Esophagus muscularis mucosa (tissue), 4 donors: ENCODE results near the gene MLST8. TPM values are rescaled to one million over a fixed set of nuclear protein-coding genes. Genes with fewer than 3 reads are reported as not detected.

Source experiments
- DNase-seq: peaks from one replicate; pipeline ENCODE4 v3.0.0-alpha.2; 2017; ENCODE audit errors: extremely low spot score
- H3K27ac ChIP-seq, 4 donors: fragments of 200-600 bp; sonication (generic); replicated peaks in 1 of 4; 1 replicate in 3 of 4; 2 replicates in 1 of 4; pipeline ENCODE4 v1.5.1; 2016 to 2019; ENCODE audit warnings: mild to moderate bottlenecking in 1 of 4
- H3K27me3 ChIP-seq, 4 donors: fragments of 200-600 bp; sonication (generic); one replicate each; pipeline versions ENCODE4 v1.5.1 to v1.6.0; 2016 to 2019
- H3K36me3 ChIP-seq, 4 donors: fragments of 200-600 bp; sonication (generic); one replicate each; pipeline ENCODE4 v1.5.1; 2016 to 2019
- H3K4me1 ChIP-seq, 4 donors: fragments of 200-600 bp; sonication (generic); one replicate each; pipeline ENCODE4 v1.5.1; 2016 to 2019
- H3K4me3 ChIP-seq, 4 donors: fragments of 200-600 bp; sonication (generic); 1 replicate in 2 of 4; 2 replicates in 2 of 4; pipeline ENCODE4 v1.5.1; 2016 to 2019; ENCODE audit warnings: mild to moderate bottlenecking in 4 of 4, moderate library complexity in 1 of 4
- H3K9me3 ChIP-seq, 4 donors: fragments of 200-600 bp; sonication (generic); 1 replicate in 3 of 4; 2 replicates in 1 of 4; pipeline ENCODE4 v1.5.1; 2016 to 2019
- CTCF ChIP-seq, 3 experiments: fragments of 200-600 bp in 2 of 3; fragments of 450-650 bp in 1 of 3; sonication (generic) in 2 of 3; IDR thresholded peaks; one replicate each; pipeline ENCODE4 v1.5.1; 2017 to 2019; ENCODE audit warnings: antibody characterized with exemption in 3 of 3, mild to moderate bottlenecking in 2 of 3, moderate library complexity in 1 of 3
- EP300 ChIP-seq: sonication (generic); formaldehyde crosslinking; IDR thresholded peaks from one replicate; pipeline ENCODE4 v1.6.1; 2017; ENCODE audit warnings: antibody characterized with exemption
- POLR2A ChIP-seq: fragments of 450-650 bp; IDR thresholded peaks from one replicate; pipeline ENCODE4 v1.6.1; 2017; ENCODE audit warnings: antibody characterized with exemption, moderate library complexity, mild to moderate bottlenecking, low read depth
- POLR2AphosphoS5 ChIP-seq, 2 donors: sonication (generic); formaldehyde crosslinking; IDR thresholded peaks; one replicate each; pipeline ENCODE4 v1.6.1; 2017; ENCODE audit warnings: antibody characterized with exemption in 2 of 2
- WGBS: methylation state at CpG from one replicate; pipeline ENCODE4 v1.1.5; 2018; 5-methylcytosine and 5-hydroxymethylcytosine counted together
- intact Hi-C: fragments of 100-400 bp; cut with DNase I; formaldehyde crosslinking; loops from one replicate; pipeline ENCODE4 v1.15.1; 2023
- total RNA-seq, 4 donors: library from RNA; depleted of rRNA; stranded (reverse); fragments of >200 nt; gene quantifications; one replicate each; pipeline versions ENCODE4 v1.1.0 to v1.2.1, GENCODE V29; 2016

Gene MLST8
- total RNA-seq, 4 donors from 2014 or later, result 23.7 to 62.8 (median 36.3) TPM

- intact Hi-C loops, result no loop called here
- TF ChIP-seq POLR2A, result no peak
- no peak for TF ChIP-seq EP300
- no peak for TF ChIP-seq CTCF (IDR thresholded peaks at IDR 0.05)
- no peak for TF ChIP-seq POLR2AphosphoS5 (IDR thresholded peaks at IDR 0.05)
- peaks cover 0 to 1% (median 0%) of the 10 kb centered on the region in 4 donors for H3K4me1 ChIP-seq
- H3K9me3 ChIP-seq, result no peaks in the 10 kb centered on the region
- H3K36me3 ChIP-seq, result no peaks in the 10 kb centered on the region
- DNase-seq, result no peak
- H3K4me3 ChIP-seq, result no peak overlapping the region
- WGBS, result 86% methylated on average over 14 of the region's 25 CpGs
- peaks cover 0 to 13% (median 0%) of the 10 kb centered on the region in 4 donors for H3K27me3 ChIP-seq
- H3K27ac ChIP-seq, result no peak overlapping the region
Measured at GRCh38 chr16:2189252-2189893, 15.9 kb upstream of the MLST8 start.

- WGBS, result 81% methylated on average over 7 of the region's 24 CpGs
- Histone ChIP-seq H3K27me3 (peaks cover 0 to 21% (median 3%) of the 10 kb centered on the region in 4 donors), H3K27ac (no peak overlapping the region), H3K36me3 (no peaks in the 10 kb centered on the region), H3K9me3 (no peaks in the 10 kb centered on the region), H3K4me3 (no peak overlapping the region), H3K4me1 (peaks cover 2 to 9% (median 4%) of the 10 kb centered on the region in 4 donors)
- TF ChIP-seq CTCF (IDR thresholded peaks at IDR 0.05) (no peak), POLR2AphosphoS5 (IDR thresholded peaks at IDR 0.05) (no peak), EP300 (no peak), POLR2A (no peak)
- intact Hi-C loops, result no loop called here
- no peak for DNase-seq
Measured at GRCh38 chr16:2190002-2190658, 15.1 kb upstream of the MLST8 start.

- TF ChIP-seq POLR2AphosphoS5 (IDR thresholded peaks at IDR 0.05), result no peak
- TF ChIP-seq CTCF (IDR thresholded peaks at IDR 0.05), result no peak
- Histone ChIP-seq H3K27me3 (peaks cover 5 to 28% (median 10%) of the 10 kb centered on the region in 4 donors), H3K4me1 (peaks cover 9 to 16% (median 12%) of the 10 kb centered on the region in 4 donors), H3K9me3 (no peaks in the 10 kb centered on the region), H3K4me3 (no peak overlapping the region), H3K27ac (no peak overlapping the region), H3K36me3 (no peaks in the 10 kb centered on the region)
- intact Hi-C loops, result no loop called here
- no peak for DNase-seq
- 85% methylated on average over 18 of the region's 25 CpGs for WGBS
Measured at GRCh38 chr16:2190659-2191445, 14.4 kb upstream of the MLST8 start.

- H3K4me1 ChIP-seq, result peaks cover 9 to 21% (median 15%) of the 10 kb centered on the region in 4 donors
- DNase-seq, result no peak
- no peaks in the 10 kb centered on the region for H3K9me3 ChIP-seq
- H3K27ac ChIP-seq, result no peak overlapping the region
- TF ChIP-seq EP300 (no peak), POLR2AphosphoS5 (IDR thresholded peaks at IDR 0.05) (no peak), POLR2A (no peak), CTCF (IDR thresholded peaks at IDR 0.05) (no peak)
- 86% methylated on average over 10 of the region's 11 CpGs for whole genome bisulfite sequencing
- peaks cover 8 to 32% (median 12%) of the 10 kb centered on the region in 4 donors for H3K27me3 ChIP-seq
- H3K4me3 ChIP-seq, result no peak overlapping the region
- H3K36me3 ChIP-seq, result no peaks in the 10 kb centered on the region
- intact Hi-C loops, result no loop called here
Measured at GRCh38 chr16:2191446-2191706, 13.9 kb upstream of the MLST8 start.
